Muscle layer of colon (tissue), 2 donors: Measurements from ENCODE around the gene MT1M.

Experiments
- H3K27ac ChIP-seq: one replicate; pipeline ENCODE4 v1.7.0; 2013; ENCODE audit warnings: low read depth, mild to moderate bottlenecking, low read length, moderate library complexity
- H3K27me3 ChIP-seq, 2 donors: one replicate each; pipeline ENCODE4 v1.7.0; 2013; ENCODE audit warnings: low read length in 2 of 2, mild to moderate bottlenecking in 2 of 2; ENCODE audit not compliant: insufficient read depth in 2 of 2, control insufficient read depth in 1 of 2
- H3K36me3 ChIP-seq: one replicate; pipeline ENCODE4 v1.7.0; 2013; ENCODE audit warnings: mild to moderate bottlenecking, low read length; ENCODE audit not compliant: insufficient read depth
- H3K4me1 ChIP-seq: one replicate; pipeline ENCODE4 v1.7.0; 2013; ENCODE audit warnings: mild to moderate bottlenecking, low read length; ENCODE audit not compliant: insufficient read depth
- H3K4me3 ChIP-seq, 2 donors: one replicate each; pipeline ENCODE4 v1.7.0; 2013; ENCODE audit warnings: low read length in 2 of 2, low read depth in 1 of 2, mild to moderate bottlenecking in 1 of 2, moderate library complexity in 1 of 2
- H3K9ac ChIP-seq: one replicate; pipeline ENCODE4 v1.7.0; 2013; ENCODE audit warnings: low read length
- H3K9me3 ChIP-seq: one replicate; pipeline ENCODE4 v1.7.0; 2013; ENCODE audit warnings: mild to moderate bottlenecking, low read length
- donor health status: abdominal sarcoma.
- donor health status: Adenocarcinoma of cecum.

MT1M gene

DNA sequence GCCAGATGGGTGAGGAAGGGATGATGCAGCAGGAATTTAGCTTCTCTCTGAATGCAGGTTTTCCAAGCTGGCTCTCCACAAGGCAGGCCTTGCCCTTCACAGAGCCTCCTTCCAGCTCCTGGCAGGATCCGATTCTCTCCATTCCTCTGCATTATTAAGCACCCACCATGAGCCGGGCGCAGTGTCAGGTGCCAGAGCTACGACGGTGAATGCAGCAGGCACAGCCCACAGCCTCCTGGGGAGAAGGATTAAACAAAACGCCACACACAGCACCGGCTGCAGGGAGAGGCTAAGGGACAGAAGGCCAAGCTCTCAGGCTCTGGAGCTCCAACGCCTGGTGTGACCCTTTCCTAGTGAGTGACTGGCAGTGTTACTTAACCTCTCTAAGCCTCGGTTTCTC is 31.1 kb upstream of the MT1M start:
- Histone ChIP-seq H3K9ac (no peak overlapping the region), H3K4me1 (peaks cover 2% of the 10 kb centered on the region), H3K9me3 (no peaks in the 10 kb centered on the region), H3K27ac (no peak overlapping the region), H3K36me3 (no peaks in the 10 kb centered on the region), H3K27me3 (no peaks in the 10 kb centered on the region), H3K4me3 (no peak overlapping the region)

DNA sequence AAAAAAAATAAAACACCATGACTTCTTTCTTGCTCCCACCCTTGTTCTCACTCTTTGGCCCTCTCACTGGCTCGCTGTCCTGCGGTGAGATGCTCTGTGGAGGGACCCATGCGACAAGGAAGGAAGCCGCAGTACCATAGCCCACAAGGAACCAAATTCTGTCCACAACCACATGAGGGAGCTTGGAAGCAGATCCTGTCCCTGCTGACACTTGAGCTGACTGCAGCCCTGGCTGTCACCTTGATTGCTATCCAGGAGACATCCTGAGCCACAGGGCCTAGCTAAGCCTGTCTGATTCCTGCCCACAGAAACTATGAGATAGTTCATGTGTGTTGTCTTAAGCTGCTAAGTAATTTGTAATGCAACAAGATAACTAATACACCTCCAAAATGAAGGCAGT is 28.9 kb upstream of the MT1M start:
- Histone ChIP-seq H3K27ac (no peak overlapping the region), H3K4me1 (peaks cover 21% of the 10 kb centered on the region), H3K9ac (no peak overlapping the region), H3K9me3 (no peaks in the 10 kb centered on the region), H3K27me3 (no peaks in the 10 kb centered on the region), H3K36me3 (no peaks in the 10 kb centered on the region), H3K4me3 (no peak overlapping the region)

DNA sequence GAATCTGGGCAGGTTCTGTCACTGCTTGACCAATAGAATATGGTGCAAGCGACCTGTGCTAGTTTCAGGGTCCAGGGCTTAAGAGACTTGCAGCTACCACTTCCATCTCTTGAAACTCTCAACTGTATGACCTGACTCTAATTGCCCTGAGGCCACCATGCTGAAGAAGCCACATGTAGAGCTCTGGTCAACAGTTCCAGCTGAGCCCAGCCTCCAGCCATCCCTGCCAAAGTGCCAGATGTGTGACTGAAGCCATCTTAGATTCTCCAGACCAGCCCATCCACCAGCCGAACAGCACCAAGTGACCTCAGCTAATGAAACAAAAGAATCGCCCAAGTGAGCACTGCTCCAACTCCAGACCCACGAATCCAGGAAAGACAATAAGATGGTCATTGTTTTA is 27.5 kb upstream of the MT1M start:
- Histone ChIP-seq H3K9ac (no peak overlapping the region), H3K9me3 (no peaks in the 10 kb centered on the region), H3K4me3 (no peak overlapping the region), H3K4me1 (peaks cover 28% of the 10 kb centered on the region), H3K36me3 (no peaks in the 10 kb centered on the region), H3K27ac (no peak overlapping the region), H3K27me3 (no peaks in the 10 kb centered on the region)

DNA sequence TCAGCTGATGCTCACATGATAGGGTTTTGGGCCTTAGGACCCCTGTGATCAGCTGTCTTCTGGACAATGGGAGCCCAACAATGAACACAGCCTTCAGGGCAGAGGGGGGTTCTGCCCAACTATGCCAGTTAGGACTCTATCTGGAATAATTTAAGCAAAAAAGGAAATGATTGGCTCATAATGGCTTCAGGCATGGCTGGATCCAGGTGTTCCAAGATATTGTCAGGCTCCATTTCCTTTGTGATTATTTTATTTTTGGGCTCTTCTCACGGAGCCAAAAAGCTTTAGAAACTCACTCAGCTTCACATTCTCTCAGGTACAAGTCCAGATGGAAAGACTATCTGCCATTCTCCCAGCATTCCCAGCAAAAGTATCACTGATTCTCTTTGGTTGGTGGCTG is 27.0 kb upstream of the MT1M start:
- Histone ChIP-seq H3K27ac (no peak overlapping the region), H3K36me3 (no peaks in the 10 kb centered on the region), H3K4me3 (no peak overlapping the region), H3K9ac (no peak overlapping the region), H3K27me3 (no peaks in the 10 kb centered on the region), H3K9me3 (no peaks in the 10 kb centered on the region), H3K4me1 (peaks cover 33% of the 10 kb centered on the region)

DNA sequence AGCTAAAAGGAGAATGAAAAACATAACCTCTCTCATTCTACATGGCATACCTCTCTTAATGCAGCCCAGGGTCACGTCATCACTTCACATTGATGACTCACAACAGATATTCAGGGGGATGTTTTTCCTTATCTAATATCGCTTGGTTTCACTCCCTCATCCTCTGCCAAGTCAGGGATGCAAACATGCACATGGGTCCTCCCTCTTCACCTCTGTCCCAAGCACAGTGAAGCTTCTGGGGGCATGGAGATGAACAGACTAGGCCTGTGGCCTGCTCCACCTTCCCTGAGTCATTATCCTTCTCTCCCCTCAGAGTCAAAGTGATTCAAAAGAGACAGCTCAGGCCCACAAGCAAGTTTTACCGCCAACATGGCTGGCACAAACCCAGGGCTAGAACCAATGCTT is 26.4 kb upstream of the MT1M start:
- H3K9ac ChIP-seq = no peak overlapping the region
- H3K27ac ChIP-seq = peak overlapping the region; percentile 95
- H3K36me3 ChIP-seq = no peaks in the 10 kb centered on the region
- H3K4me3 ChIP-seq = no peak overlapping the region
- peaks cover 38% of the 10 kb centered on the region for H3K4me1 ChIP-seq
- H3K27me3 ChIP-seq = no peaks in the 10 kb centered on the region
- H3K9me3 ChIP-seq = no peaks in the 10 kb centered on the region

DNA sequence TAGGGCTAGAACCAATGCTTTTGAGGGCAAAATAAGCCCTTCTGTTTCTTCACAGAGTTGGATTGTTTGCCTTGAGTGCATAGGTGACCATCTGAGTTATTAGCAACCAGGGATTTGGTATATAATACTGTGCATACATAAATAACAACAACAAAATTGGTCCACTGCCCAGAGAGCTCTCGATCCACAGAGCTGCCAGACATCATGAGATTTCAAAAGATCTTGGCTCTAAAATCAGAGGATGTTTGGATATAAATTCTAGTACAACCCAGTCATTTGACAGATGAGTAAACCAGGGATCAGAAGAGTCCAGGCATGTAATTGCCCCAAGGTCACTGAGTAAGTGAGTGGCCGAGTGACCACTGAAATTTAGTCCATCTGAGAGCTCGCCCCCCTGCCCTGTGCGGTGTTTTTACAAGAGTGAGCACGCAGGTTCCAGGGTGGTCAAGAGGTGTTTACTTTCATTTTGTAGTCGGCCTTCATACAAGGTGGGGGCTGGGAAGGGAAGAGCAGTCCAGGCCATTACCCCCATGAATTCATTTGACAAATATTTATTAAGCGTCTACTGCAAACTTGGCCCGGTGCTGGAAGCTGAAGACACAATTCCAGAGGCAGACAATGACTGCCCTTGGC is 25.9 kb upstream of the MT1M start:
- H3K9ac ChIP-seq = no peak overlapping the region
- no peak overlapping the region for H3K4me3 ChIP-seq
- no peaks in the 10 kb centered on the region for H3K27me3 ChIP-seq
- H3K36me3 ChIP-seq = no peaks in the 10 kb centered on the region
- H3K4me1 ChIP-seq = peaks cover 39% of the 10 kb centered on the region
- H3K27ac ChIP-seq = peak overlapping the region; percentile 95
- H3K9me3 ChIP-seq = no peaks in the 10 kb centered on the region

DNA sequence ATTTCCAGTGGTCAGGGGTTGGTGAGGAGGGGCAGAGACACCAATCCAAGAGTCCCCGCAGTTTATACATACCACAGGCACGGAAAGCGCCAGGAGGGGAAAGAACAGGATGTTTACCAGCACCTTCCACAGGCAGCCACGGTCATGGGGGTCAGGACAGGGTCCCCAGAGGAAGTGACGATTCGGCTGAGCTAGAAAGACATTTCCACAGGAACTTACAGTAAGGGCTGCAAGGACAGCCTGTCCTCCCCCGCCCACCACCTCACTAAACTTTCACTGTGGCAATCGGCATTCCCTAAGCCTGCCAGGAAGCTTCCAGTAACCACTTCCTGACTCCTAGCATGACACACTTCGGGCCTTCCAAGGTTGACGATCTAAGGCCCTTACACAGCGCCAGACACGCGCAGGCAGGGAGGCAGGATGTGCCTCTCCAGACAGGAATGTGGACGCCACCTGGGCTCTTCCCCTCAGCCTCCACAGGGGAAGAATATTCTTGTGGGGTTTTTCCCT is 25.3 kb upstream of the MT1M start:
- Histone ChIP-seq H3K4me3 (no peak overlapping the region), H3K9ac (peak overlapping the region; percentile 68)

DNA sequence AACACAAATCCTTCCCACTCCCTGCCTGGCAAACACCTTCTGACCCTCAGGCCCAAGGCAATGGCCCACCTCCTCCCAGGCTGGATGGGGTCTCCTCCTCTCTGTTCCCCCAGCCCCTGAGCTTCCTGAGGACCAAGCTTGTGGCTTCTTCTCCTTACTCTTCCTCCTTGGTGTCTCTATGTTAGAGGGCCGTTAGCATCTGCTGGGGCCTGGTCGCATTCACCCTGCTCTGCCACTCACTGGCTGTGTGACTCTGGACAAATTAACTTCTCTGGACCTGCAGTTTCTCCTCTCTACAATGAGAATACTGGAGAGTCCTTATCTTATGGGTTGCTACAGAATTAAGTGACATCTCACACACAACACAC is 24.8 kb upstream of the MT1M start:
- H3K27ac ChIP-seq = peak overlapping the region; percentile 95
- H3K9ac ChIP-seq = peak overlapping the region; percentile 68
- H3K9me3 ChIP-seq = no peaks in the 10 kb centered on the region
- no peaks in the 10 kb centered on the region for H3K27me3 ChIP-seq
- no peaks in the 10 kb centered on the region for H3K36me3 ChIP-seq
- peaks cover 41% of the 10 kb centered on the region for H3K4me1 ChIP-seq
- peak overlapping the region; percentile 29 to 42 for H3K4me3 ChIP-seq

More for the DNA sequence above, 25.3 kb upstream of the MT1M start:
- Histone ChIP-seq H3K27me3 (no peaks in the 10 kb centered on the region), H3K36me3 (no peaks in the 10 kb centered on the region), H3K27ac (peak overlapping the region; percentile 95), H3K4me1 (peaks cover 41% of the 10 kb centered on the region), H3K9me3 (no peaks in the 10 kb centered on the region)

DNA sequence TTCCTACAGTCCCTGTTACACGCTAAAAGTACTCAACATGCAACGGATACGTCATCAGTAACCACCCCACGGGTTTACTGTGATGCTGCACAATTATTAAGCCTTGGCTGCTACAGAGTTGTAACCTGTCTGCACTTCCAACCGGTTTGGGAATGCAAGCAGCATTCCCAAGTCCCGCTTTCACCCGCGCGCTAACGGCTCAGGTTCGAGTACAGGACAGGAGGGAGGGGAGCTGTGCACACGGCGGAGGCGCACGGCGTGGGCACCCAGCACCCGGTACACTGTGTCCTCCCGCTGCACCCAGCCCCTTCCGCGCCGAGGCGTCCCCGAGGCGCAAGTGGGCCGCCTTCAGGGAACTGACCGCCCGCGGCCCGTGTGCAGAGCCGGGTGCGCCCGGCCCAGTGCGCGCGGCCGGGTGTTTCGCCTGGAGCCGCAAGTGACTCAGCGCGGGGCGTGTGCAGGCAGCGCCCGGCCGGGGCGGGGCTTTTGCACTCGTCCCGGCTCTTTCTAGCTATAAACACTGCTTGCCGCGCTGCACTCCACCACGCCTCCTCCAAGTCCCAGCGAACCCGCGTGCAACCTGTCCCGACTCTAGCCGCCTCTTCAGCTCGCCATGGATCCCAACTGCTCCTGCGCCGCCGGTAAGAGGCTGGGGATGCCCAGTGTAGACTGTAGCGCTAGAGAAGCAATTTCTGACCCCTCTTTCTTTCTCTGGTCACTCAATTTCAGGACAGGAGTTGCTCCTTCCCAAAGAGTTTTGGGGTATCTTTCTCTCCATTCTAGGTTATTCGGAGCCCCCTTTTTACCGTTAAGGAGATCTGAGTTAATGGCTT is 24.2 kb upstream of the MT1M start, which contains the start of gene MT2A:
TSS of gene MT2A (plus strand) at position 542 of the 833 bp plus-strand sequence. CDS start at position 614, 72 bp downstream.
- Histone ChIP-seq H3K27ac (peak within 1 kb of the TSS; percentile 95), H3K4me1 (peaks cover 41% of the 10 kb centered on the region), H3K9ac (peak within 1 kb of the TSS; percentile 68)

DNA sequence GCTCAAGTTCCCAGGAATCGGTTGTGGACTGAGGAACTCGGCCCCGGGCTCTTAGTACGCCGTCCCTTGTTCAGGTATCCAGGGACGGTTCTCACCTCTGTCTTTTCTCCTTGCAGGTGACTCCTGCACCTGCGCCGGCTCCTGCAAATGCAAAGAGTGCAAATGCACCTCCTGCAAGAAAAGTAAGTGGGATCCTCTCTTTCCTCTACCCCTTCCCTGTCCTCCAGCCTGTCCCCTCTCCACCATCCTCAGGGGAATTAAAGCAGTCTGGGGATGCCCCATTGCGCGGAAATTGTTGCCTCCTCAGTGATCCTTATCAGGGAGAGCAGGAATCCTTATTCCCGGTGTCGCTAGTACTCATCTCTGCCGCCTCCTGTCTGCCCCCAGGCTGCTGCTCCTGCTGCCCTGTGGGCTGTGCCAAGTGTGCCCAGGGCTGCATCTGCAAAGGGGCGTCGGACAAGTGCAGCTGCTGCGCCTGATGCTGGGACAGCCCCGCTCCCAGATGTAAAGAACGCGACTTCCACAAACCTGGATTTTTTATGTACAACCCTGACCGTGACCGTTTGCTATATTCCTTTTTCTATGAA is 23.5 kb upstream of the MT1M start:
- Histone ChIP-seq H3K27ac (peak overlapping the region; percentile 84), H3K36me3 (no peaks in the 10 kb centered on the region), H3K9ac (peak overlapping the region; percentile 49), H3K27me3 (no peaks in the 10 kb centered on the region), H3K9me3 (no peaks in the 10 kb centered on the region), H3K4me3 (peak overlapping the region; percentile 67 to 72), H3K4me1 (peaks cover 41% of the 10 kb centered on the region)

More for the DNA sequence above, 24.2 kb upstream of the MT1M start, which contains the start of gene MT2A:
- peak within 1 kb of the TSS; percentile 67 to 72 for H3K4me3 ChIP-seq
- H3K36me3 ChIP-seq = no peaks in the 10 kb centered on the region
- no peaks in the 10 kb centered on the region for H3K9me3 ChIP-seq
- H3K27me3 ChIP-seq = no peaks in the 10 kb centered on the region

DNA sequence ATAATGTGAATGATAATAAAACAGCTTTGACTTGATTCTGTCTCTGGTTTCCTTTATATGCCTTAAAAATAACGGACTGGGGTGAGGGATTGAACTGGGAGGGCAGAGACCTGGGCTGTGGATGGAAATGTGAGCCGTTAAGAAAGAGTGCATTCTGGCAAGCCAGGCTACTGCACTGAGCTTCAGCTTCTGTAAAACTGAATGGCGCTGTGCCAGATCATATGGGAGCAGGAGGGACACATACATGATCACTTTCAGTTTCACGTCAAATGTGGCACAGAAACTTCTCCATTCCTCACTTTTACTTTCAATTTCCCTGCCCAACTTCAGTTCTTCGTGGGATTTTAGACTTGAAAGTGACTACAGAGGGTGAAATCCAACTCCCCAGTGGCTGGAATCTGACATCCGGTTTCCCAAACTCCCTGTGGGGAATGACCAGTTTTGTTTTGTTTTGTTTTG is 23.0 kb upstream of the MT1M start:
- peak overlapping the region; percentile 84 for H3K27ac ChIP-seq

More for the DNA sequence above, 23.0 kb upstream of the MT1M start:
- H3K4me1 ChIP-seq = peaks cover 41% of the 10 kb centered on the region
- no peaks in the 10 kb centered on the region for H3K36me3 ChIP-seq
- no peaks in the 10 kb centered on the region for H3K9me3 ChIP-seq
- no peaks in the 10 kb centered on the region for H3K27me3 ChIP-seq
- peak overlapping the region; percentile 49 for H3K9ac ChIP-seq
- H3K4me3 ChIP-seq = peak overlapping the region; percentile 67 to 72
